Measurements from ENCODE around the gene ADAMTS4.

Gene ADAMTS4

GRCh38 chr1:161158316-161159010 lies 40.4 kb downstream of the ADAMTS4 start:
- Histone ChIP-seq H3K9me3 (ENCODE audit: control insufficient read depth in 1 of 2, low read length in 2 of 2) (no peaks in the 10 kb centered on the region), H3K27ac (ENCODE audit: low read length) (peak overlapping the region; percentile 78), H3K4me1 (ENCODE audit: control insufficient read depth in 1 of 2, insufficient read depth in 2 of 2, low read length in 2 of 2) (peaks cover 0 to 42% of the 10 kb centered on the region in 2 donors), H3K4me3 (ENCODE audit: low read depth in 1 of 2, low read length in 2 of 2) (peak overlapping the region; percentile 90 to 91), H3K36me3 (ENCODE audit: control insufficient read depth in 1 of 2, insufficient read depth in 2 of 2, low read length in 2 of 2) (peaks cover 34 to 45% of the 10 kb centered on the region in 2 donors), H3K27me3 (ENCODE audit: low read depth, low read length) (no peaks in the 10 kb centered on the region)

GRCh38 chr1:161157867-161158266 lies 41.0 kb downstream of the ADAMTS4 start:
- Histone ChIP-seq H3K27me3 (ENCODE audit: low read depth, low read length) (no peaks in the 10 kb centered on the region), H3K27ac (ENCODE audit: low read length) (no peak overlapping the region), H3K4me1 (ENCODE audit: control insufficient read depth in 1 of 2, insufficient read depth in 2 of 2, low read length in 2 of 2) (peaks cover 0 to 45% of the 10 kb centered on the region in 2 donors), H3K4me3 (ENCODE audit: low read depth in 1 of 2, low read length in 2 of 2) (no peak overlapping the region), H3K9me3 (ENCODE audit: control insufficient read depth in 1 of 2, low read length in 2 of 2) (no peaks in the 10 kb centered on the region), H3K36me3 (ENCODE audit: control insufficient read depth in 1 of 2, insufficient read depth in 2 of 2, low read length in 2 of 2) (peaks cover 28 to 39% of the 10 kb centered on the region in 2 donors)

GRCh38 chr1:161153682-161154337 lies 45.0 kb downstream of the ADAMTS4 start, which contains the start of gene UFC1:
UFC1 (plus strand) TSS chr1:161153978; CDS start chr1:161153998, 20 bp downstream.
- Histone ChIP-seq H3K4me3 (ENCODE audit: low read depth in 1 of 2, low read length in 2 of 2) (peak within 1 kb of the TSS; percentile 75 to 99), H3K27ac (ENCODE audit: low read length) (peak within 1 kb of the TSS; percentile 99), H3K9me3 (ENCODE audit: control insufficient read depth in 1 of 2, low read length in 2 of 2) (no peaks in the 10 kb centered on the region), H3K27me3 (ENCODE audit: low read depth, low read length) (no peaks in the 10 kb centered on the region), H3K36me3 (ENCODE audit: control insufficient read depth in 1 of 2, insufficient read depth in 2 of 2, low read length in 2 of 2) (peaks cover 10 to 22% of the 10 kb centered on the region in 2 donors), H3K4me1 (ENCODE audit: control insufficient read depth in 1 of 2, insufficient read depth in 2 of 2, low read length in 2 of 2) (peaks cover 0 to 17% of the 10 kb centered on the region in 2 donors)

GRCh38 chr1:161153176-161153575 lies 45.7 kb downstream of the ADAMTS4 start:
- Histone ChIP-seq H3K4me1 (ENCODE audit: control insufficient read depth in 1 of 2, insufficient read depth in 2 of 2, low read length in 2 of 2) (peaks cover 0 to 14% of the 10 kb centered on the region in 2 donors), H3K9me3 (ENCODE audit: control insufficient read depth in 1 of 2, low read length in 2 of 2) (no peaks in the 10 kb centered on the region), H3K36me3 (ENCODE audit: control insufficient read depth in 1 of 2, insufficient read depth in 2 of 2, low read length in 2 of 2) (peaks cover 10 to 18% of the 10 kb centered on the region in 2 donors), H3K27me3 (ENCODE audit: low read depth, low read length) (no peaks in the 10 kb centered on the region), H3K27ac (ENCODE audit: low read length) (peak overlapping the region; percentile 99), H3K4me3 (ENCODE audit: low read depth in 1 of 2, low read length in 2 of 2) (peak overlapping the region; percentile 75 to 99)

GRCh38 chr1:161145832-161146231 lies 53.0 kb downstream of the ADAMTS4 start:
- no peaks in the 10 kb centered on the region for H3K9me3 ChIP-seq (ENCODE audit: control insufficient read depth in 1 of 2, low read length in 2 of 2)
- H3K36me3 ChIP-seq (ENCODE audit: control insufficient read depth in 1 of 2, insufficient read depth in 2 of 2, low read length in 2 of 2) = no peaks in the 10 kb centered on the region

GRCh38 chr1:161140755-161141400 lies 58.0 kb downstream of the ADAMTS4 start:
- Histone ChIP-seq H3K36me3 (ENCODE audit: control insufficient read depth in 1 of 2, insufficient read depth in 2 of 2, low read length in 2 of 2) (no peaks in the 10 kb centered on the region), H3K4me3 (ENCODE audit: low read depth in 1 of 2, low read length in 2 of 2) (no peak overlapping the region), H3K27me3 (ENCODE audit: low read depth, low read length) (no peaks in the 10 kb centered on the region), H3K9me3 (ENCODE audit: control insufficient read depth in 1 of 2, low read length in 2 of 2) (no peaks in the 10 kb centered on the region), H3K27ac (ENCODE audit: low read length) (no peak overlapping the region), H3K4me1 (ENCODE audit: control insufficient read depth in 1 of 2, insufficient read depth in 2 of 2, low read length in 2 of 2) (peaks cover 0 to 13% of the 10 kb centered on the region in 2 donors)

More at GRCh38 chr1:161145832-161146231, 53.0 kb downstream of the ADAMTS4 start:
- H3K4me3 ChIP-seq (ENCODE audit: low read depth in 1 of 2, low read length in 2 of 2) = no peak overlapping the region
- H3K4me1 ChIP-seq (ENCODE audit: control insufficient read depth in 1 of 2, insufficient read depth in 2 of 2, low read length in 2 of 2) = no peaks in the 10 kb centered on the region
- no peaks in the 10 kb centered on the region for H3K27me3 ChIP-seq (ENCODE audit: low read depth, low read length)
- no peak overlapping the region for H3K27ac ChIP-seq (ENCODE audit: low read length)

- no peak overlapping the region for H3K4me3 ChIP-seq (ENCODE audit: low read depth in 1 of 2, low read length in 2 of 2)
- no peaks in the 10 kb centered on the region for H3K9me3 ChIP-seq (ENCODE audit: control insufficient read depth in 1 of 2, low read length in 2 of 2)
- H3K27ac ChIP-seq (ENCODE audit: low read length) = no peak overlapping the region
- H3K36me3 ChIP-seq (ENCODE audit: control insufficient read depth in 1 of 2, insufficient read depth in 2 of 2, low read length in 2 of 2) = no peaks in the 10 kb centered on the region
- no peaks in the 10 kb centered on the region for H3K27me3 ChIP-seq (ENCODE audit: low read depth, low read length)
- H3K4me1 ChIP-seq (ENCODE audit: control insufficient read depth in 1 of 2, insufficient read depth in 2 of 2, low read length in 2 of 2) = peaks cover 0 to 15% of the 10 kb centered on the region in 2 donors
These were observed 59.1 kb downstream of the ADAMTS4 start for GRCh38 chr1:161139766-161140165.

GRCh38 chr1:161138431-161138830 lies 60.4 kb downstream of the ADAMTS4 start:
- Histone ChIP-seq H3K4me1 (ENCODE audit: control insufficient read depth in 1 of 2, insufficient read depth in 2 of 2, low read length in 2 of 2) (peaks cover 0 to 24% of the 10 kb centered on the region in 2 donors), H3K36me3 (ENCODE audit: control insufficient read depth in 1 of 2, insufficient read depth in 2 of 2, low read length in 2 of 2) (no peaks in the 10 kb centered on the region), H3K4me3 (ENCODE audit: low read depth in 1 of 2, low read length in 2 of 2) (no peak overlapping the region), H3K9me3 (ENCODE audit: control insufficient read depth in 1 of 2, low read length in 2 of 2) (no peaks in the 10 kb centered on the region), H3K27ac (ENCODE audit: low read length) (no peak overlapping the region), H3K27me3 (ENCODE audit: low read depth, low read length) (no peaks in the 10 kb centered on the region)

GRCh38 chr1:161137881-161138280 lies 61.0 kb downstream of the ADAMTS4 start:
- peaks cover 0 to 26% of the 10 kb centered on the region in 2 donors for H3K4me1 ChIP-seq (ENCODE audit: control insufficient read depth in 1 of 2, insufficient read depth in 2 of 2, low read length in 2 of 2)
- no peak overlapping the region for H3K4me3 ChIP-seq (ENCODE audit: low read depth in 1 of 2, low read length in 2 of 2)
- no peaks in the 10 kb centered on the region for H3K36me3 ChIP-seq (ENCODE audit: control insufficient read depth in 1 of 2, insufficient read depth in 2 of 2, low read length in 2 of 2)
- no peak overlapping the region for H3K27ac ChIP-seq (ENCODE audit: low read length)
- H3K9me3 ChIP-seq (ENCODE audit: control insufficient read depth in 1 of 2, low read length in 2 of 2) = no peaks in the 10 kb centered on the region
- no peaks in the 10 kb centered on the region for H3K27me3 ChIP-seq (ENCODE audit: low read depth, low read length)
